Regular cardiac myocyte (primary cell): ENCODE measurements around the gene C13orf42. TPM values are rescaled to one million over a fixed set of nuclear protein-coding genes. Genes with fewer than 3 reads are reported as not detected.

Experiments
- total RNA-seq: library from RNA; depleted of rRNA; stranded (reverse); fragments of >200 nt; gene quantifications from 2 replicates; pipeline ENCODE4 v1.2.3, GENCODE V29; 2014

The C13orf42 gene
- not detected in 2 replicates for total RNA-seq

DNA sequence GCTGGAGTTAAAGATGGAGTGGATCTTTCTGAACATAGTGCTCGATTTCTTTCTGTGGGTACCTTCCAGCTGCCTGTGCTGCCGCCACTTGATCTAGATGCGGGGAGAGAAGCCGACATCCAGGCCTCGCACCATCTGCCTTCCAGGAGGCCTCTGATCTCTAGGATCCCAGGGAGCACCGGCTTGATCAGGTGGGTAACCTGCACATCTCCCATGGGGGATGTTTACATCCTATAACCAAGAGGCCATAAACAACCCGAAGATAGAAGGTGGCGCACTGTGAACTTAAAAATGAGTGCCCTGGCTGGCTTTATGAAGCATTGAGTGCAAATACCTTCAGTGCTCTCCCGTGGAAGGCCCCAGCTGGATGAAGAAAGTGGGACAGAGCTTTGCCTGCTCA, at the start of gene C13orf42:
TSS of gene C13orf42 (minus strand) at position 101 of the 400 bp plus-strand sequence. CDS start at position 36, 65 bp downstream.

Other genes starting within 250 kb of the C13orf42 start
- gene RNASEH2B, start 201.5 kb downstream of the C13orf42 start, total RNA-seq: 37.6 and 55.0 TPM in 2 replicates
- 0.96 and 1.1 TPM in 2 replicates for gene FAM124A, start 111.1 kb upstream of the C13orf42 start, total RNA-seq
- gene SERPINE3, start 228.4 kb upstream of the C13orf42 start, total RNA-seq: under 0.01 TPM in 1 of 2 replicates, not detected in the other